Measurements from ENCODE around the gene ZNF366.

- TF ChIP-seq CTCF (IDR thresholded peaks at IDR 0.05) (no peak), POLR2A (IDR thresholded peaks at IDR 0.05) (no peak)
Observed at GRCh38 chr5:72531496-72532190, 24.4 kb upstream of the ZNF366 start.

Data from right lobe of liver (tissue), 4 donors.